HG03097 (cell line): ENCODE data around the gene UBE2D2.

Experiments
- ATAC-seq: cut with Tn5 transposase; IDR thresholded peaks from one replicate; pipeline ENCODE4 v1.9.1; 2021; ENCODE audit not compliant: unreplicated experiment, low FRiP score

UBE2D2 gene

DNA sequence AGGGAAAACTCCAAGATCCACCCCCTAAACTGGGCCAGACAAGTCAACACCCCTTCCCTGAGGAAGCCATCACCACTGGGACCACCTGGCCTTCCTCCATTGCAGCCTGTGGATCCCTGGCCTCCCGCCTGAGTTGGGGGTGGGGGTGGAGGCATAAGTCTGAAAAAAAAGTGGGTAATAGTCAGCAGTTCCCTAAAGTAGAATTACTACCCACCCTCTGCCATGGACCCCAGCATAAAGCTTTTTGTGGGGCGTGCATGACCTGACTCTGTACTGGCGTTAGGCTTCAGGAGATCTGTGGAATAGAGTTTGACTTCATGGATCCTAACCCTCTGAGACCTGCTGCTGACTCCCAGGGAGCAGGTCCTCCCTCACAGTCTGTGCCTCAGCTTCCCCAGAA lies 85.0 kb downstream of the UBE2D2 start:
- ATAC-seq, result no peak

DNA sequence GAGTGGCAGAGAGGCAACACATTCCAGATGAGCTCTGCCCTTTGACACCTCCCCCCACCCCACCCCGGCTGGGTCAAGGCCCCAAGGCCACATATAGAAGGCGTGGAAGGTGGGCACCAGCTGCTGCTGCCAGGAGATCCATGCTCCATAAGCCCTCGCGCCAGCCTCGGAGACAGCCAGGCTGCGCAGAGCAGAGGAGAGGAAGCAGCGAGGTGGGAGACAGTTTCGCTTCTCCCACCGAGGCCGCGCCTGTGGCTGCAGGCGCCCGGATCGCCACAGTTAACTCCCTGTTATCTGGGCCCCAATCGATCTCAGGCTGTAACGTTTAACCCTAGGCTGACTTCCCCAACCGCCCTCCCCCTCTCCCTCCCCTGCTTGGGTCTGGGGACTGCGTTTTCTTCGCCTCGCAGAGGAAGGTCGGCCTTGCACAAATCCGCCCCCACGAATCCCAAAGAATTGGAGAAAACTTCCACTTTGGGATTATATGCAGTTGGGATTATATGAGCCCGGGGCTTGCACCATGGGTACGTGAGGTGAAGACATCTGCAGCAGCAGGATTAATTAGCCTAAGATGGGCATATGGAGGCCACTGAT lies 85.9 kb downstream of the UBE2D2 start:
- ATAC-seq, result no peak

DNA sequence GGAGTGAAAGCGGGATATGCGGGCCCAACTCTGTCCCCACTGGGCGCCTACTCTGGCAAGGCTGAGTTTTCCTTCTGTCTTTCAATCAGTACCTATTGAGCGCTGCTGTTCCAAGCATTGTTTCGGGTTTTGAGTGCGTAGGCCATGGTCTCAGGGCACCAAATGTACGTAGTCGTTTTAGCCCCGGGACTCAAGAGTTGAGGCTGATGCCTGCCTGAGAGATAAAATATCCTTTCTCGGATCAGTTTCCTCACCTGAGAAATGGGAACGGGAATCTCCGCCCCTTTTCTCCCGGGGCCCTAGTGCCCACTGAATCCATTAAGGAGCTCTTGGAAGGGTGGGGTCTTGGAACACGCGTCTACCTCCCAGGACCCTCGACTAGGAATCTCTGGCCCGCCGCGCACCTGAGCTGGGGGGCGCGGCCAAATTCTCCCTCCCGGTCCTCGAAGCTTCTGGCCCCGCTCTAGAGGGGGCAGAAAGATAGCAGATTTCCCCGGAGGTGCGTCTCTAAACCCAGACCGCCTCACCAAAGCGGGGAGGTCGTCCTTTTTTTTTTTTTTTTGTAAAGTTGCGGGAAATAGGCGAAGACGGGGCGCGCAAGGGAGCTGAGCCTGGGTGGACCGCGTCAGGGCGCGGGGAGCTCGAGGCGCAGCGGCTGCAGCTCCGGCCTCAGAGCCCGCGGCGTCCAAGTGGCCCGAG lies 86.5 kb downstream of the UBE2D2 start:
- no peak for ATAC-seq

DNA sequence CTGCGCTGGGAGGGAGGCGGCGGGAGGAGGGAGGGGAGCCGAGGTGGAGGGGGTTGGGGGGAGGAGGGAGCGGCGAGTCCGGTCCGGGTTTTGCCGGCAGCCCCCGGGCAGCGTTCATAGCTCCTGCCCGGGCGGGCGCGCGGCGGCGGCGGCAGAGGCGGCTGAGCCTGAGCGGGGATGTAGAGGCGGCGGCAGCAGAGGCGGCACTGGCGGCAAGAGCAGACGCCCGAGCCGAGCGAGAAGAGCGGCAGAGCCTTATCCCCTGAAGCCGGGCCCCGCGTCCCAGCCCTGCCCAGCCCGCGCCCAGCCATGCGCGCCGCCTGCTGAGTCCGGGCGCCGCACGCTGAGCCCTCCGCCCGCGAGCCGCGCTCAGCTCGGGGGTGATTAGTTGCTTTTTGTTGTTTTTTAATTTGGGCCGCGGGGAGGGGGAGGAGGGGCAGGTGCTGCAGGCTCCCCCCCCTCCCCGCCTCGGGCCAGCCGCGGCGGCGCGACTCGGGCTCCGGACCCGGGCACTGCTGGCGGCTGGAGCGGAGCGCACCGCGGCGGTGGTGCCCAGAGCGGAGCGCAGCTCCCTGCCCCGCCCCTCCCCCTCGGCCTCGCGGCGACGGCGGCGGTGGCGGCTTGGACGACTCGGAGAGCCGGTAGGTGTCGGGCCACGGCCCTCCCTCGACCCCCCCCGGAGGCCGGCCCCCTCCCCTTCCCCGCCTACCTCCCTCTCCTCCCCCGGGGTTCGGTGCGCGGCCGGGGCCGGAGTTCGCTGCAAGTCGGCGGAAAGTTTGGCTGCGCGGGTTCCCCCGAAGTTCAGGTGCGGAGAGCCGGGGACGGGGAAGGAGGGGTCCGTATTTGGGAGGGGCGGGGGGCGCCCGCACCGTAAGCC lies 87.3 kb downstream of the UBE2D2 start, which contains the start of gene CXXC5:
Gene CXXC5 (plus strand): TSS at position 145 of the 877 bp plus-strand sequence. CDS start 32,175 bp downstream, outside the sequence.
- peak; percentile 21 for ATAC-seq

DNA sequence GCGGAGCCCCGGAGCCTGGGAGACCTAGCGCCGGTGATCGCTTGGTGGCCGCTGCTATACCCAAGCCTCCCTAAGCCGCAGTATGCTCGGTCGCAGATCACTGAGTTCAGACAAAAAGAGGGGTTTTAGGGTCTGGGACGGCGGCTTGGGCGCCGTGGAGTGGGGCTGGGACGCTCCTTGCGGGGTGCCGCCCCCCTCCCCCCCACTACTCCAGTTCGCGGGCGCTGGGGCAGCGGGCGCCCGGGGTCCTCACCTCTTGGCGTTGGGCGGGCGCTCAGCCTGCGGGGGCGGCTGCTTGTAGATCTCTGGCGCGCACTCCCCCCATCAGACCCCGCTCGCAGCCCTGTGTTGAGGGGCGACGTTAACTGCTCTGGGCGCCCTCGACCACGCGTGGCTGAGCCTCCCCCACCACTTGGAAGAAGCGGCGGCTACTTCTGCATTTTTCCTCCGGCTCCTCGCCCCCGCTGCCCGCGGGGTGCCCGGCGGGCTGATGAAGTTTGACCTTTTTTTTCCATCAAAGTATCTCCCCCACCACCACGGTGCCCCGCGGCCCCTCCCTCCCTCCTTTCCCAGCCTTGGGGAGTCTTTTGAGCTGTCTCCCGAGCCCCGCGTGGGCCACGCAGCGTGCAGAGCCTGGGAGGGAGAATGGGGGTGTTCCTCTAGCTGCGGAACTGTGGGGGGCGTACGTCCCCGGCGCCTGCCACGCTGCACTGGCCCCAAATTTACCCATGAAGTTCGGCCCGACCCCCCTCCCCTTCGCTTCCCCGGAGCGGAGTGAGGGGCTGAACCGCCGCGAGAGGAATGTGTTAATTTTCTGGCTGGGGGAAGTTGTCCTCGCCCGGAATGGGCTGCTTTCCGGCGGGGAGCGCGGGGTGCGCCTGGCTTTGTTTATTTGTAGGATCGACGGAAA lies 88.2 kb downstream of the UBE2D2 start:
- ATAC-seq, result no peak

DNA sequence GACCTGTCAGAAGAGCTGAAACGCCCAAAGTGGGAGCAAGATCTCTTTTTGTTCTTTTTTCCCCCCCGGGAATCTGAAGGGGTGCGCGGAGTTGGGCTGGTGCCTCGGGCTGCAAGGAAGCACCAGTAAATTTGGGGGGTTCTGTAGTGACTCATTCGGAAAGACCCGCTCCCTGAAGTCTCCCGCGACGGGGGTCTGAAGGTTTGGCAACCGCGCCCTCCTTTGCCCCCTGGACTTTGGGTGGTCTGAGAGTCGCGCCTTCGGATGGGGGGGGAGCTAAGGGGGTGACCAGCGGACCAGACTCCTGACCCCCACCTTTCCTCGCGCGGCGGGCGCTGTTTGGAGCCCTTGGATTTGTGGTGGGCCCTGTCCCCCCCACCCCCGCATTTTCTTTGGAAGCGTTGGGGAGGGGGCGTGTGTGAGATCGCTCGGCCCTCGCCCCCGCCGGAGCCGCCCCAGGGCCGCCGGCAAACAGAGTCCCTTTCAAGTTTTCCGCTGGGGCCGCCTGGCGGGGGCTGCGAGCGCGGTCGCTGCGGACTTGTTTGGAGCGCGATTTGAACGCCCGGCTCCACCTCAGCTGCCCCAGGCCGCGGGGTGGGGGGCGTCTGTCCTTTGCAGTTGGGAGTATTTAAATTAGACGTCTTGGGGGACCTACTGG lies 89.0 kb downstream of the UBE2D2 start:
- ATAC-seq, result no peak

DNA sequence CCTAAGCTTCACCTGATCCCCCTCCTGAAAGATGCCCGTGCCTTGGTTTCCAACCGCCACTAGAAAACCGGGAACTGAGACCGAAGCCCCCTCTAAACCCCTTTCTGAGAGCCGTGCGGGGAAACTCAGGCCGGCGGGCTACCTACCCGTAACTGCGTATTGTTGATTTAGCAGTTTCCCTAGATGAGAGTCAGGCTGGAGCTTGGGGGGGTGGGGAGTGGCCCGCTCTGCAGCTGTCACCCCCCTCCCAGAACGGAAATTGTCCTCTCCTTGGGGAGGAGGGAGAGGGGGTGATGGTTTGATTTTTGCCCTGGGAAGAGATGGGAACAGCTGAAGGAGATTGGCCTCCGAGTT lies 89.5 kb downstream of the UBE2D2 start:
- no peak for ATAC-seq

DNA sequence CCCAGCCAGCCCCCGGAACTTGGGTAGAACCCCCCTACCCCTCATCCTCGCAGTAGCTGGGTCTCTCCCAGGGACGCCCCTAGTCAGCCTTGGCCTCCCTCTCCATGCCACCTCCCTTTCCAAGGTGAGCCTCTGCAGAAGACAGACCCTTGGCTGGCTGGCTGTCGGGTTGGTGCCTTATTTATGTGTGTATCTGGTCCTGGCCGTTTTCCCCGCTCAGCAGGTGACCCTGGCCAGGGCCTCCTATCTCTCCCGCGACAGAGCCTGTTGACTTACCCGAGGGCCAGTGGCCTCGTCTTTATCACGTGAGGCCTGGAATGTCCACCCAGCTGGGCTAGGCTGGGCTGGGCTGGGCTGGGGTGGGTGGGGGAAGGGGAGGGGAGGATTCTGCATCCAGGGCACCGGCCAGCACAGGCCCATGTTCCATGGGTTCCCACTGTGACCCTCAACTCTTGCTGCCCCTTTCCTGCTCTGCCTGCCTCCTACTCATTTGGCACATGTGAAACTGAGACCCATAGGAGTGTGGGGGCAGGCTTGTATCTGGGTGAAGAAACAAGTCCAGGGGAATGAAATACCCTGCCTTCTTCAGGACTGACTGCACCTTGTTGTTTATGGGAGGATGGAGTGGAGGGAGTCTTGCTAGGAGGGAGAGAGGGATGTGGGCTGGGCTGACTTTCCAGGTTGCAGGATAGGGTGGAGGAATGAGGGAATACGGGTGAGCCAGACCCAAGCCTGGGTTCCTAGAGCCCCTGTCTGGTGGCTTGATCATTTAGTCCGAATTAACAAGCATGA lies 90.1 kb downstream of the UBE2D2 start:
- ATAC-seq, result no peak

DNA sequence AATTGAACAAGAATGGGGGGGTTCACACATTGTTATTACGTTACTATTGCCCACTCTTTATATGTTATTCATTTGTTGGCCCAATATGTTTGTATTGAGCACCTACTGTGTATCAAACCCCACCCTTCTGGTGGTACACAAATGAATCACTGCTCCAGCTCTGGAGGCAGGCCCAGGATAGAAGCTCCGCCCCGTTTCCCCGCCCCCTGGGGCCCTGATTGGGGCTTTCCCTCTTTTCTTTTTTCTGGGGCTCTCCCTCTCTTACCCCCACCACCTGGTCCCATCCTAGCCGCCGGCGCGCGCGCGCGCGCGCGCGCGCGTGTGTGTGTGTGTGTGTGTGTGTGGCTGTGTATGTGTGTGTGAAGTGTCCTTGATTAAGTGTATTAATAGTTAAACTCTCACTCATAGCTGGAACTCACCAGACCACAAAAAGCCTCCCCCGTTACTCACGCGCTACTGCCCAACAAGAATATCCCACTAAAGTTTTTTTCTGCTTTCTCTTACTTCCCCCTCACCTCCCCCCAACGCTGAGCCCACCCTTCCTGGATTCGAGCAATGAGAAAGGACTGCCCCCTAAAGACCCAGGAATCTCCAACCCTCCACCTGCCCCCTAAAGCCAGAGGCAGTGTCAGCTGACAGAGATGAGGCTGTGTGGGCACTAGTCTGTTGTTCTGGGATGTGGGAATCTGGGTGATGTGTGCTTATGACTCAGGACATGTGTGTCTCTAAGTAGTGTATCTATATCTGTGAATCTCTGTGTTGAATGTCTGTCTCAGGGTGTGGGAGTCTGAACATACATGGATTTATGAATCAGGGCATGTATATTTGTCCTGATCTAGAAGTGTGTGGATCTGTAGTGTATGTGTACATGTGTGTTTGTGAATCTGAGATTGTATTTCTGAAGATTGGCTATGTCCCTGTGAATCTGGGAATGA lies 91.0 kb downstream of the UBE2D2 start:
- ATAC-seq, result peak; percentile 38

DNA sequence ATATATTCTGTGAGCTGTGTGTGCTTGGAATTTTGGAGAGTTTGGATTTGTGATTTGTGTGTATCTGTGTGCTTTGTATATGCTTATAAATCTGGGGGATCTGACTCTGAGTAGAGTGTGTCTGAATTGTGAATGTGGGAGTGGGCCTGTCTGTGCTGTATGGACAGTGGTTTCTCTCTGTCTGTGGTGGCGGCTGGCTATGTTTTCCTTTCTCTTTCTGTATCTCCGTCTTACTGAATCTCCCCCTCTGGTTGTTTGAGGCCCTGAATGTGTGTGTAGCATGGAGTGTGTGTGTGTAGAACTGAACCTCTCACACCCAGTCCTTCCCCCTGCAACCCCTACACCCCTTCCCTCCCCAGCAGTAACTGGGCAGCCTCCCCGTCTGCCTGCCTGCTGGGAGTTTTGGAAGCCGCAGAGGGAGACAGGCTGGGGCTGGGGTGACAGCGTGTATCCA lies 91.7 kb downstream of the UBE2D2 start:
- no peak for ATAC-seq

DNA sequence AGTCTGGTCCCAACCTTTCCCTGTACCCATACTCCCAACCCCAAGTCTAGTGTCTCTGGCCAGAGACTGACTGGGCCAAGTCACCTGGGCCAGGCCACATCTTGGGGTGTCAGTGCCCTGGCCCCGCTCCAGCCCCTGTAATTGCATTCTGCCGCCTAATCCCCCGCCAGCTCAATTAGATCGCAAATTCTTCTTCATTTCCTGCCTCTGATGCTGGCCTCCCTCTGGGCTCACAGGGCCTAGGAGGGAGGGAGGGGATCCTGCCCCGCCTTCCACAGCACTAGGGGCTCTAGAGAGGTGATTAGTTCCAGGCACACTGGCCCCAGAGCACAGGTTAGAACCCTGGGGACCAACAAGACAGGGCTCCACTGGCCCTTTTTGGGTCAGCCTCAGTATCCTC lies 92.5 kb downstream of the UBE2D2 start:
- ATAC-seq, result no peak

DNA sequence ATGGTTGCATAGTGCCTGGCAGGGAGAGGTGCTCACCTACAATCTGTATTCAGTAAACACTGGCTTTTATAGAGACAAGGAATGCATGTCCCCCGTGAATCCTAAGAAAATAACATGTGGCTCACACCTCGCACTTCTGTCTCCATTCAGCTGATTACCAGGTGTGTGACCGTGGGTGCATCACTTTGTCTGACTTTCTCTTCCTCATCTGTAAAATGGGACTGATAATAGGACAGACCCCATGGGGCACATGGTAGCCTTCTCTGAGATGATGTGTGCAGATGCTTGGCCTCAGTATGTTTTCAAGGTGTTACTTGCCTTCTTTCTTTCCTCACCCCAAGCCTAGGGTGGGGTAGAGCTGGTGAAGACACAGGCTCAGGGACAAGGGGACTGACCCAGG lies 93.3 kb downstream of the UBE2D2 start:
- no peak for ATAC-seq

DNA sequence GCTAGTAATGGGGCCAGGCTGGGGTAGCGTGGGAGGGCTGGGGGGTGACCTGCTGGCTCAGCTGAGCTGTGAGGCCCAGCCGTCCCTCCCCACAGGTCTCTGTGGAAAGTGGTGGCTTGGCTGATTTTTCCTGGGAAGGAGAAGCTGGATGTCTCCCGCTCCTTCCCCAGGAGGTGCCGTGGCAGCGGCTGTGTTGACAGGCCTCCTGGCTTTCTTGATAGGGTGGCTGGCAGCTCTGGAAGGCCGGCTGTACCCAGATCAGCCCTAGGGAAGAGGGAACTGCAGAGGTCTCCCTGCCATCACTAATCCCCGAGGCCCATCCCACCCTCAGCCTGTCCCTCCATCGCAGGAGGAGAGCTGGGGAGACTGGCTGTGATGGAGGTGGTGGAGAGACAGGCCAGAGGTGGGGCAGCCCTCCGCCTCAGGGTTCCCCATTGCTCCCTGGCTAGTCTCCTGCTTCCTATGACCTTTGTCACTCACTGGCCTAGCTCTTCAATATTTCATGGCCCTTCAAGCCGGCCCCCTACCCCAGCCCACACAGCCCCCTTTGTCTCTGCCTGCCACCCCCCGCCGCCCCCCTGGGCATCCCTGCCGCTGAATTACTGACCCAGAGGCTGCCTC lies 93.8 kb downstream of the UBE2D2 start:
- ATAC-seq, result no peak

DNA sequence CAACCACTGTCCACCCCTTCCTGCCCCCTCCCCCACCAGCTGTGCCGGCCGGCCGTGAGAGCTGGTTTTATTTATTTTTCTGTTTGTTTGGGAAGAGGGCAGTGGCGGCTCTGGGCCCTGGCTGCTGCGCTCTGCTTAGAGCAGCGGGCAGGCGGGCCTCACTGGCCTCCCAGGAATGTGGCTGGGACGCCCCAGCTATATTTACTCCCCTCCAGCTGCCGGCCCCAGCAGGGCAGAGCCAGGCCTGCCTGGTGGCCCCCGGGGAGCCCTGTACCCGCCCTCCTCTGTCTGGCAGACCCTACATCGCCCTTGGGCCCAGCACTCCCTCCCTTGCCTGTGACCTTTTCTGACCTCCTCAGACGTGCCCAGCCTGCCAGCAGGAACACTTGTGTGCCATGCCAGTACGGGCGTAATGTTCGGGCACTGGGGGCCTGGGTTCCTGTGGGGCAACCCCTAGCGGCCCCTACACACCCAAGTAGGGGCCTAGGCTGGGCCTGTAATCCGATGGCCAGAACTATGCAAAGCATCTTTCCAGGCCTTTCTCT lies 94.7 kb downstream of the UBE2D2 start:
- no peak for ATAC-seq

DNA sequence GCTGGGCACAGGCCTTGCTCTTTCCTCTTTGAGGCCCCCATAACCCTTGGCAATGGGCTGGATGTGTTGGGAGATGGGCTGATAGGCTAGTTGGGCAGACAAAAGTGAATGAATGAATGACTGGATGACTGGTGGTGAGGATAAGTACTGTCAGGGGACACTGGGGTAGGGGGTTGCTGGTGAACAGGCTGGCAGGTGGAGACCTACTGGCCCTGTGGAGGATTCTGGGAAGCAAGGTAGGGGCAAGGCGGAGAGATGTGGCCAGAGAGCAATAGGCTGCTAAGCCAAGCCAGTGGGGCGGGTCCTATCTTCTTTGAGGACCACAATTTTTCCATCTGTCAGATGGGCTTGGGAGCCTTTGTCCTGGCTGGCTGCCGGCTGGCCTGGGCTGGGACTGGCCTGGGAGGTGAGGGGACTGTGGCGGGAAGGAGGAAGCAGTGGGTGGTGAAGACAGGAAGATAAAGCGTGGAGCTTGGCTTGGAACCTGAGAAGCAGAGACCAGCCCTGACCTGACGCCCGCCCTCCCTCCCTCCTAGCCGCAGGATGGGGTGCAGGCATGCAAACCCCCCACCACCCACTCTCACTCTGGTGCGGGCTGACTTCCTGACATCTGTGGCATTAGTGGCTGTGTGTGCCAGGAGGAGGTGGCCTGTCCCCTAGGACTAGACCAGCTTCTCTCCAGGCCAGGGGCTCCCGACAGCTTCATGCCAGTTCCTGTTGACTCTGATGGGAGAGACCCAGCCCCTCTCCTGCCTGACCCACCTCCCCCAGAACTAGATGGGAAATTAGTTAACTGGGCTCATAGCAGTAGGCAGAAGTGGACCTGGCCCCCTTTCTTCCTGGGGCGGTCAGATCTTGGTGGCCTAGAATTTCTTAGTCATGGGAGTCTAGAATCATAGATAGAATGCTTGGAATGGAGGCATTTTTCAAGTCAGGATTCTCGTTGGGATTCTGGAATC lies 96.5 kb downstream of the UBE2D2 start:
- no peak for ATAC-seq

DNA sequence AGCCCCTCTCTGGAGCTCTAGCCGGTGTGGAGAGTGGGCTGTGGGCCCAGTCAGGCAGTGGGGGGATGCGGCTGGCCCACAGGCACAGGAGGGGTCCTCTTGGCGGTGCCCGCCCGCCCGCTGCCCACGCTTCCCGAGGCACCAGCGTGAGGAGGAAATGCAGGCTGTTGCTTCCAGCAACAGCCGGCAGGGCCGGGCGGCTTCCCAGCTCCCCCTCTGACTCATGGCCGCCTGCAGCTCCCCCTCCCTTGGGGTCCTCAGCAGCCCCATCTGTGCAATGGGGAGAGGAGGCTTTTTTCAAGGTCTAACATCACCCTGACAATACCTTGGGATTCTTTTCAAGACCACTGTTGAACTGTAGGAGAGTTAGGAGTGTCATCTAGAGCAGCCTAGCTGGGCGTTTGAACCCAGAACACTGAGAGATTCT lies 97.4 kb downstream of the UBE2D2 start:
- no peak for ATAC-seq
